HCT116 (cell line): Measurements from ENCODE around the gene CARS1. TPM values are rescaled to one million over a fixed set of nuclear protein-coding genes. Genes with fewer than 3 reads are reported as not detected.

Experiments
- ATAC-seq: fragments of 200-7000 bp; cut with Tn5 transposase; 2 replicates; pipeline ENCODE4 v1.9.1; 2020; ENCODE audit warnings: mild to moderate bottlenecking, moderate library complexity
- BruUV-seq: library from RNA; stranded (reverse); fragments of 400-500 nt; replicated peaks from 2 replicates; lab custom pipeline; 2021; lab: Mats Ljungman, UMichigan
- CTCF ChIA-PET: fragments of 300-600 bp; sonication (Branson Sonifier 250); formaldehyde crosslinking; loops from one replicate; lab custom pipeline; 2021; ENCODE audit warnings: antibody characterized with exemption; lab: Charles Lee
- POLR2A ChIA-PET: fragments of 300-600, 350-600 bp; sonication (Branson Sonifier 250); formaldehyde crosslinking; loops from one replicate; lab custom pipeline; 2021; ENCODE audit warnings: antibody characterized with exemption; lab: Charles Lee
- RAD21 ChIA-PET, 2 experiments: fragments of 300-600 bp; sonication (Branson Sonifier 250); formaldehyde crosslinking; loops; one replicate each; lab custom pipeline; 2023; ENCODE audit warnings: low total read pairs in 2 of 2; ENCODE audit not compliant: uncharacterized antibody in 2 of 2, unreplicated experiment in 2 of 2, low non-redundant PET in 1 of 2; lab: Charles Lee
- DNase-seq: peaks from one replicate; pipeline ENCODE4 v3.0.0-alpha.2; 2010; ENCODE audit warnings: low read depth, low spot score
- H2AFZ ChIP-seq: fragments of 200-600 bp; shearing (Covaris generic), sonication (generic); 2 replicates; pipeline ENCODE4 v1.6.1; 2017; ENCODE audit warnings: low read depth, mixed run types, mixed read lengths, antibody characterized with exemption, low read length; ENCODE audit not compliant: poor library complexity, severe bottlenecking
- H3K27ac ChIP-seq: 2 replicates; pipeline ENCODE4 v1.5.1; 2012; ENCODE audit warnings: low read depth, low read length
- H3K27me3 ChIP-seq: fragments of 200-600 bp; sonication (generic); 2 replicates; pipeline ENCODE4 v1.6.1; 2016; ENCODE audit warnings: mixed run types, low read length, mixed read lengths; ENCODE audit not compliant: insufficient read depth
- H3K36me3 ChIP-seq, 2 experiments: fragments of 200-500 bp in 1 of 2; fragments of 200-600 bp in 1 of 2; sonication (Bioruptor generic) in 1 of 2; sonication (generic) in 1 of 2; 2 replicates each; pipeline versions ENCODE4 v1.5.1 to v1.6.1; 2014 to 2016; ENCODE audit warnings: low read length in 2 of 2, inconsistent platforms in 1 of 2, mixed read lengths in 1 of 2, mixed run types in 1 of 2; ENCODE audit not compliant: insufficient read depth in 2 of 2, control insufficient read depth in 1 of 2
- H3K4me1 ChIP-seq, 2 experiments: fragments of 200-600 bp in 1 of 2; sonication (generic) in 1 of 2; 2 replicates each; pipeline versions ENCODE4 v1.5.1 to v1.6.1; 2012 to 2017; ENCODE audit warnings: low read length in 2 of 2, inconsistent platforms in 1 of 2, mild to moderate bottlenecking in 1 of 2, mixed read lengths in 1 of 2, mixed run types in 1 of 2, moderate library complexity in 1 of 2; ENCODE audit not compliant: insufficient read depth in 2 of 2, control insufficient read depth in 1 of 2
- H3K4me2 ChIP-seq: fragments of 200-600 bp; sonication (generic); 2 replicates; pipeline ENCODE4 v1.6.1; 2017; ENCODE audit warnings: mixed run types, low read length, mixed read lengths
- H3K4me3 ChIP-seq, 2 experiments: fragments of 200-600 bp in 1 of 2; sonication (generic) in 1 of 2; replicated peaks in 1 of 2; 2 replicates each; pipeline ENCODE4 v1.5.1; 2011 to 2016; ENCODE audit warnings: low read length in 2 of 2, control low read depth in 1 of 2, low read depth in 1 of 2, mild to moderate bottlenecking in 1 of 2, mixed read lengths in 1 of 2, mixed run types in 1 of 2
- H3K79me2 ChIP-seq: fragments of 200-600 bp; sonication (generic); 2 replicates; pipeline ENCODE4 v1.6.1; 2017; ENCODE audit warnings: mild to moderate bottlenecking, mixed run types, low read length, moderate library complexity, mixed read lengths; ENCODE audit not compliant: insufficient read depth
- H3K9ac ChIP-seq: fragments of 200-600 bp; sonication (generic); 2 replicates; pipeline ENCODE4 v1.6.1; 2016; ENCODE audit warnings: low read length, mixed read lengths
- H3K9me2 ChIP-seq: fragments of 200-600 bp; sonication (generic), shearing (Covaris generic); 2 replicates; pipeline ENCODE4 v1.6.1; 2017; ENCODE audit warnings: mixed run types, mild to moderate bottlenecking, moderate library complexity; ENCODE audit not compliant: insufficient read depth
- H3K9me3 ChIP-seq, 2 experiments: fragments of 200-500 bp in 1 of 2; fragments of 200-600 bp in 1 of 2; sonication (Bioruptor generic) in 1 of 2; sonication (generic) in 1 of 2; 2 replicates each; pipeline ENCODE4 v1.6.1; 2014 to 2017; ENCODE audit warnings: low read length in 2 of 2, mixed read lengths in 2 of 2, inconsistent platforms in 1 of 2, low read depth in 1 of 2, mild to moderate bottlenecking in 1 of 2, mixed run types in 1 of 2, moderate library complexity in 1 of 2; ENCODE audit not compliant: control insufficient read depth in 1 of 2, insufficient read depth in 1 of 2
- H4K20me1 ChIP-seq: fragments of 200-600 bp; sonication (generic), shearing (Covaris generic); 2 replicates; pipeline ENCODE4 v1.6.1; 2017; ENCODE audit warnings: mixed run types, mild to moderate bottlenecking, moderate library complexity; ENCODE audit not compliant: insufficient read depth
- CBX3 ChIP-seq: IDR thresholded peaks from 2 replicates; pipeline ENCODE4 v1.6.1; 2012; ENCODE audit warnings: low read depth
- POLR2AphosphoS5 ChIP-seq: IDR thresholded peaks from 2 replicates; pipeline ENCODE4 v1.6.1; 2011; ENCODE audit warnings: mild to moderate bottlenecking, low read depth, low read length, moderate library complexity
- REST ChIP-seq: IDR thresholded peaks from 2 replicates; pipeline ENCODE4 v1.6.1; 2012; ENCODE audit warnings: low read depth
- SP1 ChIP-seq: IDR thresholded peaks from 2 replicates; pipeline ENCODE4 v1.6.1; 2012; ENCODE audit warnings: low read depth
- intact Hi-C: fragments of 100-400 bp; cut with micrococcal nuclease; formaldehyde crosslinking; loops from 2 replicates; pipeline ENCODE4 v1.10.0; 2022
- total RNA-seq: library from RNA; stranded (reverse); gene quantifications from one replicate; pipeline ENCODE4 v1.2.1, GENCODE V29; 2021; ENCODE audit not compliant: unreplicated experiment

Gene CARS1
- total RNA-seq, 1 experiment from 2014 or later = 124 TPM

- no peak for TF ChIP-seq REST
Measured at GRCh38 chr11:3093281-3094191, 36.3 kb upstream of the CARS1 start (continued).

DNA sequence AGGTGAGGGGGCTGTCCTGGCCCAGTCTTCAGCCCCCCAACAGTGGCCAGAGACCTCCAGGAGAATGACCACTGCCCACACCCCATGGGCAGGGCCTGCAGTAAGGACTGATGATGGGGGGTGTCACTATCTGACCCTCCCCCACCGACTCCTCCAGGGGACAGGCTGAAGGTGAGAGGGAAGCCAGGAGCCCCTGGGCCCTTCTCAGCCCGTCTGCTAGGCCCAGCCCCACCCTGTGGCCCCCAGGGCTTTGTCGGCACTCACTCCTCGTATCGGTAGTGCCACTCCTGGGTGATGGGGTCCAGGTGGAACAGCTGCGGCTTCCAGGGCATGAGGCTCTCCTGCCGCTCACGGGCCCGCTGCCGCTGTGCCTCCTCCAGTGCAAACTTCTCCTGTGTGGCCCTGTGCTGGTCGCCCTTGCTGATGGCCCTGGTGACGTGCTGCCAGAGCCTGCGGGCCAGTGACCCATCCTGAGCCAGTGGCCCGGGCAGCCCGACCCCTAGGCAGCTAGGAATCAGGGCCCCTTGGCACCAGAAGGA lies 35.4 kb upstream of the CARS1 start:
- Histone ChIP-seq H3K9me2 (no peaks in the 10 kb centered on the region), H3K36me3 (no peaks in the 10 kb centered on the region), H2AFZ (no peak overlapping the region), H3K9me3 (no peaks in the 10 kb centered on the region), H3K4me1 (peaks cover 2 to 22% of the 10 kb centered on the region in 2 experiments), H3K9ac (no peak overlapping the region), H3K4me3 (no peak overlapping the region), H3K4me2 (no peak overlapping the region), H3K79me2 (no peaks in the 10 kb centered on the region), H3K27ac (no peak overlapping the region; the same call in 1 of the 2 replicates), H4K20me1 (no peaks in the 10 kb centered on the region), H3K27me3 (no peaks in the 10 kb centered on the region)
- RAD21 ChIA-PET = no interaction called here
- intact Hi-C loops = loop anchor here (1.0 to 2.0 kb wide), 2 partner anchors 55 to 560 kb away; no protein-coding TSS in a partner anchor
- no TSS peak for BruUV-seq
- DNase-seq (no peak), ATAC-seq (no peak)
- POLR2A ChIA-PET = no interaction called here
- TF ChIP-seq CBX3 (no peak), POLR2AphosphoS5 (0 out of 2 replicates have a peak, but pooled peaks have one; percentile 9), SP1 (no peak)
- CTCF ChIA-PET = interaction anchor here (1.8 to 2.1 kb wide), 2 partner anchors 163 to 560 kb away, joined by 9 to 12 read pairs; partner anchors contain the start of gene PHLDA2
